Measurements from ENCODE around the gene AP4E1.
"Not testable (repeated sequence)": the region's sequence is repeated elsewhere in the genome, so short reads cannot be mapped to it uniquely, and the experiment has no call there.

Gene AP4E1

GRCh38 chr15:50888054-50888453, 20.4 kb upstream of the AP4E1 start:
- H3K4me3 ChIP-seq (ENCODE audit: low read depth, low read length) = no peak overlapping the region

GRCh38 chr15:50889589-50889988, 18.9 kb upstream of the AP4E1 start:
- no peak overlapping the region for H3K4me3 ChIP-seq (ENCODE audit: low read depth, low read length)

- no peak overlapping the region for H3K4me3 ChIP-seq (ENCODE audit: low read depth, low read length)
Measured at GRCh38 chr15:50890751-50891150, 17.7 kb upstream of the AP4E1 start.

GRCh38 chr15:50891159-50891558, 17.3 kb upstream of the AP4E1 start:
- H3K4me3 ChIP-seq (ENCODE audit: low read depth, low read length) = no peak overlapping the region

- H3K4me3 ChIP-seq (ENCODE audit: low read depth, low read length) = no peak overlapping the region
Measured at GRCh38 chr15:50893976-50894375, 14.5 kb upstream of the AP4E1 start.

GRCh38 chr15:50901390-50901789, 7.1 kb upstream of the AP4E1 start:
- H3K4me3 ChIP-seq (ENCODE audit: low read depth, low read length) = not testable (repeated sequence)

GRCh38 chr15:50904211-50904610, 4.3 kb upstream of the AP4E1 start:
- no peak overlapping the region for H3K4me3 ChIP-seq (ENCODE audit: low read depth, low read length)

- no peak overlapping the region for H3K4me3 ChIP-seq (ENCODE audit: low read depth, low read length)
Measured at GRCh38 chr15:50905055-50905454, 3.4 kb upstream of the AP4E1 start.

- H3K4me3 ChIP-seq (ENCODE audit: low read depth, low read length) = peak overlapping the region; percentile 91
Measured at GRCh38 chr15:50906954-50907600, 1.4 kb upstream of the AP4E1 start.

- peak overlapping the region; percentile 91 for H3K4me3 ChIP-seq (ENCODE audit: low read depth, low read length)
Measured at GRCh38 chr15:50907601-50908208, 778 bp upstream of the AP4E1 start.

GRCh38 chr15:50909010-50909317, 481 bp downstream of the AP4E1 start:
- peak overlapping the region; percentile 91 for H3K4me3 ChIP-seq (ENCODE audit: low read depth, low read length)

GRCh38 chr15:50910426-50910795, 1.9 kb downstream of the AP4E1 start:
- not testable (repeated sequence) for H3K4me3 ChIP-seq (ENCODE audit: low read depth, low read length)

GRCh38 chr15:50911001-50911400, 2.5 kb downstream of the AP4E1 start:
- no peak overlapping the region for H3K4me3 ChIP-seq (ENCODE audit: low read depth, low read length)

- no peak overlapping the region for H3K4me3 ChIP-seq (ENCODE audit: low read depth, low read length)
Measured at GRCh38 chr15:50911621-50912020, 3.1 kb downstream of the AP4E1 start.

- H3K4me3 ChIP-seq (ENCODE audit: low read depth, low read length) = no peak overlapping the region
Measured at GRCh38 chr15:50916400-50916799, 7.9 kb downstream of the AP4E1 start.

- H3K4me3 ChIP-seq (ENCODE audit: low read depth, low read length) = not testable (repeated sequence)
Measured at GRCh38 chr15:50919359-50919758, 10.9 kb downstream of the AP4E1 start.

- H3K4me3 ChIP-seq (ENCODE audit: low read depth, low read length) = no peak overlapping the region
Measured at GRCh38 chr15:50925281-50925680, 16.8 kb downstream of the AP4E1 start.

- H3K4me3 ChIP-seq (ENCODE audit: low read depth, low read length) = no peak overlapping the region
Measured at GRCh38 chr15:50929062-50929461, 20.6 kb downstream of the AP4E1 start.

- no peak overlapping the region for H3K4me3 ChIP-seq (ENCODE audit: low read depth, low read length)
Measured at GRCh38 chr15:50930792-50931191, 22.3 kb downstream of the AP4E1 start.

GRCh38 chr15:50933341-50933740, 24.9 kb downstream of the AP4E1 start:
- H3K4me3 ChIP-seq (ENCODE audit: low read depth, low read length) = no peak overlapping the region

- H3K4me3 ChIP-seq (ENCODE audit: low read depth, low read length) = no peak overlapping the region
Measured at GRCh38 chr15:50938525-50938924, 30.0 kb downstream of the AP4E1 start.

- H3K4me3 ChIP-seq (ENCODE audit: low read depth, low read length) = no peak overlapping the region
Measured at GRCh38 chr15:50939911-50940310, 31.4 kb downstream of the AP4E1 start.

GRCh38 chr15:50940506-50940905, 32.0 kb downstream of the AP4E1 start:
- H3K4me3 ChIP-seq (ENCODE audit: low read depth, low read length) = no peak overlapping the region

All from iPS-11a (cell line).